GM12872 (cell line): ENCODE data around the gene FILIP1.

ENCODE experiments used
- CTCF ChIP-seq: IDR thresholded peaks from 3 replicates; pipeline ENCODE4 v1.5.1; 2011; ENCODE audit warnings: low read depth, mild to moderate bottlenecking, low read length, moderate library complexity; ENCODE audit not compliant: insufficient read depth

The FILIP1 gene

GRCh38 chr6:75350808-75351207, 142.8 kb downstream of the FILIP1 start:
- no peak for TF ChIP-seq CTCF

GRCh38 chr6:75350156-75350555, 143.4 kb downstream of the FILIP1 start:
- no peak for TF ChIP-seq CTCF

GRCh38 chr6:75349262-75349984, 144.2 kb downstream of the FILIP1 start:
- TF ChIP-seq CTCF = no peak

GRCh38 chr6:75348882-75349261, 144.7 kb downstream of the FILIP1 start:
- TF ChIP-seq CTCF = no peak

- TF ChIP-seq CTCF = no peak
Observed at GRCh38 chr6:75347898-75348610, 145.5 kb downstream of the FILIP1 start.

- TF ChIP-seq CTCF = no peak
Observed at GRCh38 chr6:75345413-75345812, 148.2 kb downstream of the FILIP1 start.

GRCh38 chr6:75344455-75344854, 149.1 kb downstream of the FILIP1 start:
- no peak for TF ChIP-seq CTCF
